HPDE6-E6E7 (cell line): ENCODE measurements around the gene ZC3H15.
"Not testable (repeated sequence)": the region's sequence is repeated elsewhere in the genome, so short reads cannot be mapped to it uniquely, and the experiment has no call there.

Experiments used
- DNase-seq: peaks from one replicate; pipeline ENCODE4 v3.0.0; 2011; ENCODE audit warnings: missing footprints; ENCODE audit errors: extremely low spot score

The ZC3H15 gene

GRCh38 chr2:186485871-186486650 is at the start of gene ZC3H15:
Gene ZC3H15 (plus strand): TSS chr2:186486260. CDS start chr2:186486383, 123 bp downstream.
- peak; percentile 84 for DNase-seq

GRCh38 chr2:186437719-186438118 is 48.3 kb upstream of the ZC3H15 start:
- DNase-seq: no peak

- not testable (repeated sequence) for DNase-seq
These were observed 46.4 kb upstream of the ZC3H15 start for GRCh38 chr2:186439673-186440095.

- no peak for DNase-seq
These were observed 45.6 kb upstream of the ZC3H15 start for GRCh38 chr2:186440506-186440905.

- no peak for DNase-seq
These were observed 43.2 kb upstream of the ZC3H15 start for GRCh38 chr2:186442885-186443284.

- no peak for DNase-seq
These were observed 42.2 kb upstream of the ZC3H15 start for GRCh38 chr2:186443851-186444250.

- no peak for DNase-seq
These were observed 40.6 kb upstream of the ZC3H15 start for GRCh38 chr2:186445506-186445905.

GRCh38 chr2:186455613-186456012 is 30.4 kb upstream of the ZC3H15 start:
- no peak for DNase-seq

- DNase-seq: no peak
These were observed 29.1 kb upstream of the ZC3H15 start for GRCh38 chr2:186456941-186457340.

GRCh38 chr2:186457908-186458307 is 28.2 kb upstream of the ZC3H15 start:
- no peak for DNase-seq

GRCh38 chr2:186459009-186459408 is 27.1 kb upstream of the ZC3H15 start:
- DNase-seq: no peak

GRCh38 chr2:186460465-186460864 is 25.6 kb upstream of the ZC3H15 start:
- DNase-seq: no peak

GRCh38 chr2:186466743-186467142 is 19.3 kb upstream of the ZC3H15 start:
- no peak for DNase-seq

- DNase-seq: no peak
These were observed 18.6 kb upstream of the ZC3H15 start for GRCh38 chr2:186467421-186467820.

GRCh38 chr2:186472722-186473493 is 13.2 kb upstream of the ZC3H15 start:
- not testable (repeated sequence) for DNase-seq

- DNase-seq: not testable (repeated sequence)
These were observed 11.8 kb upstream of the ZC3H15 start for GRCh38 chr2:186474239-186474638.

- DNase-seq: no peak
These were observed 8.3 kb upstream of the ZC3H15 start for GRCh38 chr2:186477790-186478189.

GRCh38 chr2:186480991-186481390 is 5.1 kb upstream of the ZC3H15 start:
- DNase-seq: no peak

GRCh38 chr2:186484062-186484735 is 1.9 kb upstream of the ZC3H15 start:
- no peak for DNase-seq

GRCh38 chr2:186485576-186485870 is 537 bp upstream of the ZC3H15 start:
- no peak for DNase-seq

GRCh38 chr2:186486651-186487647 is 889 bp downstream of the ZC3H15 start:
- DNase-seq: no peak
